H9 (cell line): ENCODE results near the gene PLCB1. TPM values are rescaled to one million over a fixed set of nuclear protein-coding genes. Genes with fewer than 3 reads are reported as not detected.

Source experiments
- DNase-seq: peaks from one replicate; pipeline ENCODE4 v3.0.0-alpha.2; 2017
- H2AFZ ChIP-seq: one replicate; pipeline ENCODE4 v1.6.1; 2013; ENCODE audit warnings: mild to moderate bottlenecking, low read length, control low read depth, moderate library complexity
- H2AK5ac ChIP-seq: 2 replicates; pipeline ENCODE4 v1.6.1; 2013; ENCODE audit warnings: low read length, control low read depth, mixed read lengths; ENCODE audit not compliant: insufficient read length
- H2BK120ac ChIP-seq: one replicate; pipeline ENCODE4 v1.6.1; 2013; ENCODE audit warnings: low read depth, mild to moderate bottlenecking, low read length, control low read depth, inconsistent platforms; ENCODE audit not compliant: poor library complexity, severe bottlenecking
- H2BK12ac ChIP-seq: 2 replicates; pipeline ENCODE4 v1.6.1; 2013; ENCODE audit warnings: low read length, control low read depth, mixed read lengths, low read depth; ENCODE audit not compliant: insufficient read length
- H2BK15ac ChIP-seq: 2 replicates; pipeline ENCODE4 v1.6.1; 2013; ENCODE audit warnings: low read depth, low read length, control low read depth
- H2BK20ac ChIP-seq: one replicate; pipeline ENCODE4 v1.6.1; 2013; ENCODE audit warnings: low read depth, mild to moderate bottlenecking, low read length, control low read depth, inconsistent platforms; ENCODE audit not compliant: poor library complexity, severe bottlenecking
- H2BK5ac ChIP-seq: 2 replicates; pipeline ENCODE4 v1.6.1; 2013; ENCODE audit warnings: low read length, control low read depth, mixed read lengths; ENCODE audit not compliant: insufficient read length
- H3K14ac ChIP-seq: 2 replicates; pipeline ENCODE4 v1.6.1; 2013; ENCODE audit warnings: low read length, control low read depth; ENCODE audit not compliant: insufficient read depth
- H3K18ac ChIP-seq: 2 replicates; pipeline ENCODE4 v1.6.1; 2013; ENCODE audit warnings: low read depth, mild to moderate bottlenecking, mixed read lengths, low read length, control low read depth; ENCODE audit not compliant: insufficient read length
- H3K23ac ChIP-seq: 2 replicates; pipeline ENCODE4 v1.6.1; 2013; ENCODE audit warnings: low read length, control low read depth, mixed read lengths, low read depth; ENCODE audit not compliant: insufficient read length
- H3K23me2 ChIP-seq: 2 replicates; pipeline ENCODE4 v1.6.1; 2013; ENCODE audit warnings: low read depth, mild to moderate bottlenecking, mixed read lengths, low read length, control low read depth; ENCODE audit not compliant: insufficient read length, poor library complexity, severe bottlenecking
- H3K27ac ChIP-seq: 2 replicates; pipeline ENCODE4 v1.5.1; 2013; ENCODE audit warnings: low read length, control low read depth, mixed read lengths, low read depth; ENCODE audit not compliant: insufficient read length
- H3K27me3 ChIP-seq: 2 replicates; pipeline ENCODE4 v1.6.1; 2013; ENCODE audit warnings: low read length, control low read depth, inconsistent platforms; ENCODE audit not compliant: insufficient read depth
- H3K4ac ChIP-seq: 2 replicates; pipeline ENCODE4 v1.6.1; 2013; ENCODE audit warnings: low read depth, mild to moderate bottlenecking, control low read depth, inconsistent platforms, low read length, moderate library complexity
- H3K4me1 ChIP-seq: 2 replicates; pipeline ENCODE4 v1.6.1; 2013; ENCODE audit warnings: low read length, control low read depth, inconsistent platforms; ENCODE audit not compliant: insufficient read depth
- H3K4me2 ChIP-seq: 2 replicates; pipeline ENCODE4 v1.6.1; 2013; ENCODE audit warnings: low read length, control low read depth, mixed read lengths; ENCODE audit not compliant: insufficient read length, insufficient read depth
- H3K56ac ChIP-seq: 2 replicates; pipeline ENCODE4 v1.6.1; 2013; ENCODE audit warnings: low read depth, mild to moderate bottlenecking, mixed read lengths, low read length, control low read depth; ENCODE audit not compliant: insufficient read length
- H3K79me1 ChIP-seq: 2 replicates; pipeline ENCODE4 v1.6.1; 2013; ENCODE audit warnings: low read depth, mild to moderate bottlenecking, moderate library complexity, low read length, control low read depth, inconsistent platforms; ENCODE audit not compliant: insufficient read depth, poor library complexity, severe bottlenecking
- H3K79me2 ChIP-seq: 2 replicates; pipeline ENCODE4 v1.6.1; 2013; ENCODE audit warnings: low read length, control low read depth, inconsistent platforms; ENCODE audit not compliant: insufficient read depth
- H3K9ac ChIP-seq: 2 replicates; pipeline ENCODE4 v1.6.1; 2013; ENCODE audit warnings: low read length, control low read depth, mixed read lengths; ENCODE audit not compliant: insufficient read length; ENCODE audit errors: extremely low read depth
- H3K9me3 ChIP-seq: one replicate; pipeline ENCODE4 v1.6.1; 2013; ENCODE audit warnings: low read depth, low read length, inconsistent platforms; ENCODE audit not compliant: control insufficient read depth
- H3T11ph ChIP-seq: one replicate; pipeline ENCODE4 v1.6.1; 2013; ENCODE audit warnings: mild to moderate bottlenecking, low read length, control low read depth, inconsistent platforms
- H4K20me1 ChIP-seq: one replicate; pipeline ENCODE4 v1.6.1; 2013; ENCODE audit not compliant: control insufficient read depth, insufficient read length, insufficient read depth
- H4K5ac ChIP-seq: 2 replicates; pipeline ENCODE4 v1.6.1; 2013; ENCODE audit warnings: low read depth, mild to moderate bottlenecking, mixed read lengths, low read length, control low read depth; ENCODE audit not compliant: insufficient read length
- H4K8ac ChIP-seq: replicated peaks from 2 replicates; pipeline ENCODE4 v1.6.1; 2013; ENCODE audit warnings: low read length, control low read depth, mixed read lengths, low read depth; ENCODE audit not compliant: insufficient read length
- H4K91ac ChIP-seq: 2 replicates; pipeline ENCODE4 v1.6.1; 2013; ENCODE audit warnings: low read depth, mild to moderate bottlenecking, moderate library complexity, mixed read lengths, low read length, control low read depth; ENCODE audit not compliant: insufficient read length
- H3K27ac Mint-ChIP-seq, 3 experiments: 2 replicates in 2 of 3; 3 replicates in 1 of 3; pipeline ENCODE4 v1.8.0; 2020 to 2021; ENCODE audit warnings: mixed read lengths in 3 of 3, mild to moderate bottlenecking in 1 of 3, moderate library complexity in 1 of 3
- H3K27me3 Mint-ChIP-seq: 2 replicates; pipeline ENCODE4 v1.8.0; 2021; ENCODE audit warnings: low read depth, mild to moderate bottlenecking, moderate library complexity, mixed read lengths
- H3K36me3 Mint-ChIP-seq, 3 experiments: 2 replicates in 2 of 3; 3 replicates in 1 of 3; pipeline ENCODE4 v1.8.0; 2020 to 2021; ENCODE audit warnings: low read depth in 3 of 3, mixed read lengths in 3 of 3; ENCODE audit not compliant: insufficient read depth in 1 of 3
- H3K4me1 Mint-ChIP-seq, 2 experiments: 2 replicates each; pipeline ENCODE4 v1.8.0; 2020; ENCODE audit warnings: mixed read lengths in 2 of 2
- H3K4me3 Mint-ChIP-seq, 2 experiments: 2 replicates in 1 of 2; 3 replicates in 1 of 2; pipeline ENCODE4 v1.8.0; 2020 to 2021; ENCODE audit warnings: mild to moderate bottlenecking in 2 of 2, mixed read lengths in 2 of 2, moderate library complexity in 1 of 2
- H3K9me3 Mint-ChIP-seq, 2 experiments: 2 replicates in 1 of 2; 3 replicates in 1 of 2; pipeline ENCODE4 v1.8.0; 2020; ENCODE audit warnings: mild to moderate bottlenecking in 2 of 2, mixed read lengths in 2 of 2, moderate library complexity in 1 of 2
- WGBS: extraction: QIAGEN DNeasy Blood & Tissue Kit; methylation state at CpG from one replicate; pipeline ENCODE4 v1.1.7; 2013; ENCODE audit warnings: missing lambda C conversion rate, low lambda C conversion rate, mixed read lengths; ENCODE audit not compliant: insufficient read length; ENCODE audit errors: extremely low coverage; 5-methylcytosine and 5-hydroxymethylcytosine counted together
- total RNA-seq: library from RNA; stranded (reverse); gene quantifications from 2 replicates; pipeline ENCODE4 v1.2.1, GENCODE V29; 2021
- TF ChIP-seq, protein P1 (sequence below): fragments of 200-600 bp; sonication (generic); conservative IDR thresholded peaks from 3 replicates; pipeline ENCODE4 v1.8.0; 2021; ENCODE audit warnings: antibody characterized with exemption, mild to moderate bottlenecking

PLCB1 gene
- total RNA-seq, 1 experiment from 2014 or later, result 11.5 TPM

DNA sequence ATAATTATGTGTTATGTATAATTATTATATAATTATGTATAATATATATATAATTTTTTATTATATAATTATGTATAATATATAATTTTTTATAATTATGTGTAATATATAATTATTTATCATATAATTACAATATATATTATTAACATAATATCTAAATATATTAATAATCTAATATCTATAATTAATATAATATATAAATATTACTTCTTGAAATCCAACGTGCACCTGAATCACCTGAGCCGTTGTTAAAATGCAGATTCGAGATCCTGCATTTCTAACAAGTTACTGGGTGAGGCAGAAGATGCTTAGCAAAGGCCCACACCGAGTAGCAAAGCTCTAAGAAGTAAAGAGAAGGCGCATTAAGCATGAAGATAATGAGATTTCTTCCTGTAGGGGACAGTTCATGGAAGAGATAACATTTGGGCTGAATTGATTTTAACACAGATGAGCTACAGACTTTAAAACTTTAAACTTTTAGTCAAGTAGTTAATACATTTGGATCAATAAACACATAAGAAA lies 530.4 kb downstream of the PLCB1 start:
- H3K4me1 ChIP-seq, result no peaks in the 10 kb centered on the region
- H2BK12ac ChIP-seq, result no peak overlapping the region
- no peak overlapping the region for H3K14ac ChIP-seq
- no peaks in the 10 kb centered on the region for H3K27me3 Mint-ChIP-seq
- H3K79me1 ChIP-seq, result no peaks in the 10 kb centered on the region
- H3K9me3 Mint-ChIP-seq, result no peaks in the 10 kb centered on the region
- H3K9ac ChIP-seq, result no peak overlapping the region
- H2AFZ ChIP-seq, result no peak overlapping the region
- H4K5ac ChIP-seq, result no peak overlapping the region
- H3T11ph ChIP-seq, result no peak overlapping the region
- no peaks in the 10 kb centered on the region for H3K36me3 Mint-ChIP-seq
- no peak overlapping the region for H2BK120ac ChIP-seq
- no peaks in the 10 kb centered on the region for H3K4me1 Mint-ChIP-seq
- no peak overlapping the region for H3K27ac ChIP-seq
- WGBS, result no CpG with 5 or more reads among the region's 5 CpGs
- H3K18ac ChIP-seq, result no peak overlapping the region
- H3K9me3 ChIP-seq, result no peaks in the 10 kb centered on the region
- H2BK20ac ChIP-seq, result no peak overlapping the region
- H2BK5ac ChIP-seq, result no peak overlapping the region
- no peaks in the 10 kb centered on the region for H3K23me2 ChIP-seq
- no peak overlapping the region for H3K4ac ChIP-seq
- TF ChIP-seq, protein P1, sequence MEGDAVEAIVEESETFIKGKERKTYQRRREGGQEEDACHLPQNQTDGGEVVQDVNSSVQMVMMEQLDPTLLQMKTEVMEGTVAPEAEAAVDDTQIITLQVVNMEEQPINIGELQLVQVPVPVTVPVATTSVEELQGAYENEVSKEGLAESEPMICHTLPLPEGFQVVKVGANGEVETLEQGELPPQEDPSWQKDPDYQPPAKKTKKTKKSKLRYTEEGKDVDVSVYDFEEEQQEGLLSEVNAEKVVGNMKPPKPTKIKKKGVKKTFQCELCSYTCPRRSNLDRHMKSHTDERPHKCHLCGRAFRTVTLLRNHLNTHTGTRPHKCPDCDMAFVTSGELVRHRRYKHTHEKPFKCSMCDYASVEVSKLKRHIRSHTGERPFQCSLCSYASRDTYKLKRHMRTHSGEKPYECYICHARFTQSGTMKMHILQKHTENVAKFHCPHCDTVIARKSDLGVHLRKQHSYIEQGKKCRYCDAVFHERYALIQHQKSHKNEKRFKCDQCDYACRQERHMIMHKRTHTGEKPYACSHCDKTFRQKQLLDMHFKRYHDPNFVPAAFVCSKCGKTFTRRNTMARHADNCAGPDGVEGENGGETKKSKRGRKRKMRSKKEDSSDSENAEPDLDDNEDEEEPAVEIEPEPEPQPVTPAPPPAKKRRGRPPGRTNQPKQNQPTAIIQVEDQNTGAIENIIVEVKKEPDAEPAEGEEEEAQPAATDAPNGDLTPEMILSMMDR, result no peak
- no peak overlapping the region for H3K4me2 ChIP-seq
- no peak overlapping the region for H4K8ac ChIP-seq
- H3K56ac ChIP-seq, result no peak overlapping the region
- H3K27me3 ChIP-seq, result no peaks in the 10 kb centered on the region
- DNase-seq, result no peak
- H3K23ac ChIP-seq, result no peak overlapping the region
- H3K27ac Mint-ChIP-seq, result no peak overlapping the region
- H4K91ac ChIP-seq, result no peak overlapping the region
- no peaks in the 10 kb centered on the region for H4K20me1 ChIP-seq
- no peak overlapping the region for H2AK5ac ChIP-seq
- no peaks in the 10 kb centered on the region for H3K79me2 ChIP-seq
- H2BK15ac ChIP-seq, result no peak overlapping the region
- H3K4me3 Mint-ChIP-seq, result no peak overlapping the region
